DOHH2 (cell line): Measurements from ENCODE around the gene WWOX.

Experiments used
- H3F3A ChIP-seq: fragments of 200-600 bp; sonication (generic), shearing (Covaris generic); 2 replicates; pipeline ENCODE4 v1.6.0; 2016; ENCODE audit warnings: antibody characterized with exemption, mild to moderate bottlenecking; ENCODE audit not compliant: control insufficient read depth, insufficient read depth
- H3K27ac ChIP-seq: fragments of 200-600 bp; sonication (generic); 2 replicates; pipeline ENCODE4 v1.5.1; 2014; ENCODE audit warnings: low read depth, mild to moderate bottlenecking, low read length, moderate library complexity
- H3K27me3 ChIP-seq: fragments of 200-600 bp; sonication (generic); 2 replicates; pipeline ENCODE4 v1.6.1; 2014; ENCODE audit warnings: mild to moderate bottlenecking, low read length, mixed read lengths; ENCODE audit not compliant: control insufficient read depth
- H3K36me3 ChIP-seq: fragments of 200-600 bp; sonication (generic); 2 replicates; pipeline ENCODE4 v1.6.1; 2014; ENCODE audit warnings: mild to moderate bottlenecking, low read length, moderate library complexity, mixed read lengths; ENCODE audit not compliant: control insufficient read depth
- H3K4me1 ChIP-seq: fragments of 200-600 bp; sonication (generic); 2 replicates; pipeline ENCODE4 v1.6.1; 2014; ENCODE audit warnings: mild to moderate bottlenecking, low read length, mixed read lengths; ENCODE audit not compliant: control insufficient read depth
- H3K4me2 ChIP-seq: fragments of 200-600 bp; sonication (generic); 2 replicates; pipeline ENCODE4 v1.6.0; 2014; ENCODE audit warnings: mild to moderate bottlenecking, low read length, moderate library complexity
- H3K4me3 ChIP-seq: fragments of 200-600 bp; sonication (generic); 2 replicates; pipeline ENCODE4 v1.5.1; 2014; ENCODE audit warnings: mild to moderate bottlenecking, low read length, mixed read lengths
- H3K79me2 ChIP-seq: fragments of 200-600 bp; sonication (generic); 2 replicates; pipeline ENCODE4 v1.6.1; 2014; ENCODE audit warnings: mild to moderate bottlenecking, low read length, mixed read lengths; ENCODE audit not compliant: control insufficient read depth
- H3K9me2 ChIP-seq: fragments of 200-600 bp; sonication (generic); replicated peaks from 2 replicates; pipeline ENCODE4 v1.6.1; 2014; ENCODE audit warnings: mild to moderate bottlenecking, low read length, mixed read lengths; ENCODE audit not compliant: control insufficient read depth
- H3K9me3 ChIP-seq: fragments of 200-600 bp; sonication (generic); 2 replicates; pipeline ENCODE4 v1.6.1; 2014; ENCODE audit warnings: antibody characterized with exemption, low read length, mixed read lengths; ENCODE audit not compliant: control insufficient read depth, insufficient read depth
- H4K20me1 ChIP-seq: fragments of 200-600 bp; sonication (generic); 2 replicates; pipeline ENCODE4 v1.6.0; 2014; ENCODE audit warnings: low read depth, mild to moderate bottlenecking, antibody characterized with exemption, low read length, moderate library complexity; ENCODE audit not compliant: control insufficient read depth, insufficient read depth
- CTCF ChIP-seq: fragments of 200-600 bp; sonication (generic); IDR thresholded peaks from one replicate; pipeline ENCODE4 v1.5.1; 2014; ENCODE audit warnings: antibody characterized with exemption, mild to moderate bottlenecking, low read depth, low read length; ENCODE audit not compliant: poor library complexity, severe bottlenecking
- EZH2phosphoT487 ChIP-seq: fragments of 200-600 bp; sonication (generic); IDR thresholded peaks from 2 replicates; pipeline ENCODE4 v1.6.1; 2017; ENCODE audit warnings: borderline replicate concordance, mild to moderate bottlenecking, antibody characterized with exemption, low read length, moderate library complexity, mixed read lengths

The WWOX gene

DNA sequence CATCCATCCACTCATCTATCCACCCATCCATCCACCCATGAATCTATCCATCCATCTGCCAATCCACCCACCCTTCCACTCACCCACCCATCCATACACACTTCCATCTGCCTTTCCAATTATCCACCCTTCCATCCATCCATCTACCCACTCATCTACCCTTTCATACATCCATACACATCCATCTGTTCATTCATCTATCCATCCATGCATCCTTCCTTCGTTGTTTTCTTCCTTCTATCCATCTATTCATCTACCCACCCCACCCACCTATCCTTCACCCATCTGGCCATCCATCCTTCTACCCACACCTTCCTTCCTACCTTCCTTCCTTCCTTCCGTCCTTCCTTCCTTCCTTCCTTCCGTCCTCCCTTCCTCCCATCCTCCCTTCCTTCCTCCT is 106.1 kb downstream of the WWOX start:
- Histone ChIP-seq H3K9me2 (no peaks in the 10 kb centered on the region; the same call in 1 of the 2 replicates), H3F3A (no peaks in the 10 kb centered on the region), H3K4me3 (no peak overlapping the region), H4K20me1 (no peaks in the 10 kb centered on the region), H3K4me2 (no peak overlapping the region), H3K4me1 (no peaks in the 10 kb centered on the region), H3K27me3 (no peaks in the 10 kb centered on the region), H3K27ac (no peak overlapping the region), H3K9me3 (no peaks in the 10 kb centered on the region), H3K79me2 (no peaks in the 10 kb centered on the region), H3K36me3 (no peaks in the 10 kb centered on the region)
- no peak for TF ChIP-seq CTCF
- no peak for TF ChIP-seq EZH2phosphoT487

GRCh38 chr16:78206623-78207223 is 107.3 kb downstream of the WWOX start:
- no peak overlapping the region for H3K4me2 ChIP-seq
- no peaks in the 10 kb centered on the region for H3K9me3 ChIP-seq
- H3K27me3 ChIP-seq: no peaks in the 10 kb centered on the region
- H3F3A ChIP-seq: no peaks in the 10 kb centered on the region
- H3K4me1 ChIP-seq: no peaks in the 10 kb centered on the region
- no peak overlapping the region for H3K27ac ChIP-seq
- TF ChIP-seq EZH2phosphoT487 (no peak), CTCF (no peak)
- H3K9me2 ChIP-seq: no peaks in the 10 kb centered on the region; the same call in 1 of the 2 replicates
- no peaks in the 10 kb centered on the region for H4K20me1 ChIP-seq
- no peak overlapping the region for H3K4me3 ChIP-seq
- no peaks in the 10 kb centered on the region for H3K79me2 ChIP-seq
- no peaks in the 10 kb centered on the region for H3K36me3 ChIP-seq

DNA sequence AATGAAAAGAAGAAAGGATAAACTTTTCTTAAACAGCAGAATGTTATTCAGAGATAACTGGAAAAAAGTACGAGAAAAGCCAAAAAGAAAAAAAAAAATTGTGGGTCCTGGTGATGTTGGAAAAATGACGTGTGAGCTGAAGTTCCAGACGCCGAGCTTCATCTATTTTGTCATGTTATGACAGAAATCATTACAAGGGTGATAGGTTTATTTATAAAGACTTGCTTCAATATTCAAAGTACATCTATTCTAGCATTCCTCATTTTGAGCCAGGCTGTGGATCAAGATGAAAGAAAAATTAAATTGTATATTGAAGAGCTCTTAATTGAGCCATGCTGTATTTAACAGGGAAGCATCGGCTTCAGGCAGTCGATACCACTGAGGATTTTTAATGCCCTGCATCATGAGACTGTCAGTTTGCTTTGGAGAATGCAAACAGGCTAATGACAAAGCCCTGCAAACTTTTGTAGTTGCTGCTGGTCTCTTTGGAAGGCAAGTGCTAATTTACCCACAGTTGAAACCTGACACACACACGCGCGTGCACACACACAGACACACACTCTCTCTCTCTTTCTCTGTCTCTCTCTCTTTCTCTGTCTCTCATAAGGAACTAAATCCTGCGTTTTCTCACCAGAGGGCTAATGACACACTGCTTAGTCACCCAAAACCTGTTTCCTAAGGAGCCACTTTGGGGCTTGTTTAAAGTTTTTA is 110.7 kb downstream of the WWOX start:
- Histone ChIP-seq H3K27ac (no peak overlapping the region), H3K4me1 (peaks cover 9% of the 10 kb centered on the region), H3K9me2 (no peaks in the 10 kb centered on the region), H3K4me2 (no peak overlapping the region), H3F3A (no peaks in the 10 kb centered on the region), H3K36me3 (no peaks in the 10 kb centered on the region), H4K20me1 (no peaks in the 10 kb centered on the region), H3K9me3 (no peaks in the 10 kb centered on the region), H3K4me3 (no peak overlapping the region), H3K79me2 (no peaks in the 10 kb centered on the region), H3K27me3 (no peaks in the 10 kb centered on the region)
- TF ChIP-seq EZH2phosphoT487 (no peak), CTCF (no peak)
